OCI-LY3 (cell line): ENCODE results near the gene SKIL.

ENCODE experiments used
- H2AFZ ChIP-seq: fragments of 200-600, 300-600 bp; shearing (Covaris generic); 2 replicates; pipeline ENCODE4 v1.6.0; 2014; ENCODE audit warnings: antibody characterized with exemption, low read depth, low read length
- H3K27ac ChIP-seq: fragments of 200-600, 300-600 bp; sonication (generic); 2 replicates; pipeline ENCODE4 v1.5.1; 2014; ENCODE audit warnings: mild to moderate bottlenecking, low read length, moderate library complexity, mixed read lengths
- H3K27me3 ChIP-seq: fragments of 200-600, 300-600 bp; sonication (generic); 2 replicates; pipeline ENCODE4 v1.6.1; 2014; ENCODE audit warnings: low read depth, low read length, mixed read lengths
- H3K36me3 ChIP-seq: fragments of 200-600, 300-600 bp; sonication (generic); replicated peaks from 2 replicates; pipeline ENCODE3; 2014; ENCODE audit warnings: low read depth, low read length, mixed read lengths
- H3K4me1 ChIP-seq: fragments of 300-600, 200-600 bp; sonication (generic); 2 replicates; pipeline ENCODE4 v1.6.1; 2014; ENCODE audit warnings: low read length, mixed read lengths
- H3K4me2 ChIP-seq: fragments of 200-600, 300-600 bp; sonication (generic); 2 replicates; pipeline ENCODE4 v1.6.1; 2014; ENCODE audit warnings: low read length, mixed read lengths
- H3K4me3 ChIP-seq: fragments of 300-600, 200-600 bp; sonication (generic); 2 replicates; pipeline ENCODE4 v1.5.1; 2014; ENCODE audit warnings: antibody characterized with exemption, mild to moderate bottlenecking, low read length, moderate library complexity
- H3K79me2 ChIP-seq: fragments of 300-600, 200-600 bp; shearing (Covaris generic); 2 replicates; pipeline ENCODE4 v1.6.1; 2014; ENCODE audit warnings: mild to moderate bottlenecking, low read length, mixed read lengths
- H3K9ac ChIP-seq: fragments of 300-600, 200-600 bp; shearing (Covaris generic); 2 replicates; pipeline ENCODE4 v1.6.0; 2014; ENCODE audit warnings: mild to moderate bottlenecking, low read length, moderate library complexity
- H3K9me3 ChIP-seq: fragments of 200-600, 300-600 bp; shearing (Covaris generic); 2 replicates; pipeline ENCODE4 v1.6.1; 2014; ENCODE audit warnings: low read length, mixed read lengths; ENCODE audit not compliant: insufficient read depth
- H4K20me1 ChIP-seq: fragments of 200-600, 300-600 bp; sonication (generic); 2 replicates; pipeline ENCODE4 v1.6.1; 2016; ENCODE audit warnings: low read length, mixed read lengths; ENCODE audit not compliant: insufficient read depth
- EZH2phosphoT487 ChIP-seq: fragments of 200-600 bp; shearing (Covaris generic); IDR thresholded peaks from 2 replicates; pipeline ENCODE4 v1.6.1; 2018; ENCODE audit warnings: antibody characterized with exemption, mixed run types, low read depth
- TF ChIP-seq, protein P1 (sequence below): fragments of 200-600, 300-600 bp; sonication (generic); IDR thresholded peaks from 2 replicates; pipeline ENCODE4 v1.5.1; 2014; ENCODE audit warnings: antibody characterized with exemption, low read length, low read depth

SKIL gene

DNA sequence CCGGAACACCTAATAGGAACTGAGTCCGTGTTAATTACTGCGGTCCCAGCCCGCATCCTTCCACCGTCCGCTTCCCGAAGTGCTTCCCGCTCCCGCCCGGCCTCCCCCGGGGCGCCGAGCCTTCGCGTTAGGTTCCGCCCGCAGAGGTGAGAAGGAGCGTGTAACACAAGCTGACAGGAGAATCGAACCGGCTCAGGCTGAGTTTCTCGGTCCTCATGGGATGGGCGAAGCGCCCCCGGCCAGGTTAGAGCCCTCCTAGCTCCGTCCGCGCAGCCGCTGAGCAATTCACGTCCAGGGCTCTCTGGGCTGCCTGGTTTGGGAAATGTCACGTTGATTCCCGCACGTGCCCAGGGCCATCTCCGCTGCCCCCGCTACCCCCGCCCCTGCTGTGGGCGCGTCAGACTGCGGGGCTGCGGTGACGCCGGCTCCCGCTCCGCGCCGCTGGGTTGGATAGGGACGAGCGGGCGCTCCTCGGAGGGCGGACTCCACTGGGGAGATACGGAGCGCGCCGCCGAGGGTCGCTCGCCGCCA, 62.1 kb downstream of the SKIL start:
- H3K79me2 ChIP-seq: no peaks in the 10 kb centered on the region
- H3K27me3 ChIP-seq: no peaks in the 10 kb centered on the region
- no peak overlapping the region for H3K9ac ChIP-seq
- no peak overlapping the region for H2AFZ ChIP-seq
- no peak overlapping the region for H3K4me3 ChIP-seq
- H3K4me1 ChIP-seq: no peaks in the 10 kb centered on the region
- TF ChIP-seq, protein P1, sequence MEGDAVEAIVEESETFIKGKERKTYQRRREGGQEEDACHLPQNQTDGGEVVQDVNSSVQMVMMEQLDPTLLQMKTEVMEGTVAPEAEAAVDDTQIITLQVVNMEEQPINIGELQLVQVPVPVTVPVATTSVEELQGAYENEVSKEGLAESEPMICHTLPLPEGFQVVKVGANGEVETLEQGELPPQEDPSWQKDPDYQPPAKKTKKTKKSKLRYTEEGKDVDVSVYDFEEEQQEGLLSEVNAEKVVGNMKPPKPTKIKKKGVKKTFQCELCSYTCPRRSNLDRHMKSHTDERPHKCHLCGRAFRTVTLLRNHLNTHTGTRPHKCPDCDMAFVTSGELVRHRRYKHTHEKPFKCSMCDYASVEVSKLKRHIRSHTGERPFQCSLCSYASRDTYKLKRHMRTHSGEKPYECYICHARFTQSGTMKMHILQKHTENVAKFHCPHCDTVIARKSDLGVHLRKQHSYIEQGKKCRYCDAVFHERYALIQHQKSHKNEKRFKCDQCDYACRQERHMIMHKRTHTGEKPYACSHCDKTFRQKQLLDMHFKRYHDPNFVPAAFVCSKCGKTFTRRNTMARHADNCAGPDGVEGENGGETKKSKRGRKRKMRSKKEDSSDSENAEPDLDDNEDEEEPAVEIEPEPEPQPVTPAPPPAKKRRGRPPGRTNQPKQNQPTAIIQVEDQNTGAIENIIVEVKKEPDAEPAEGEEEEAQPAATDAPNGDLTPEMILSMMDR: no peak
- no peak for TF ChIP-seq EZH2phosphoT487
- no peaks in the 10 kb centered on the region for H3K9me3 ChIP-seq
- H3K36me3 ChIP-seq: no peaks in the 10 kb centered on the region
- H4K20me1 ChIP-seq: no peaks in the 10 kb centered on the region
- H3K4me2 ChIP-seq: no peak overlapping the region
- no peak overlapping the region for H3K27ac ChIP-seq

DNA sequence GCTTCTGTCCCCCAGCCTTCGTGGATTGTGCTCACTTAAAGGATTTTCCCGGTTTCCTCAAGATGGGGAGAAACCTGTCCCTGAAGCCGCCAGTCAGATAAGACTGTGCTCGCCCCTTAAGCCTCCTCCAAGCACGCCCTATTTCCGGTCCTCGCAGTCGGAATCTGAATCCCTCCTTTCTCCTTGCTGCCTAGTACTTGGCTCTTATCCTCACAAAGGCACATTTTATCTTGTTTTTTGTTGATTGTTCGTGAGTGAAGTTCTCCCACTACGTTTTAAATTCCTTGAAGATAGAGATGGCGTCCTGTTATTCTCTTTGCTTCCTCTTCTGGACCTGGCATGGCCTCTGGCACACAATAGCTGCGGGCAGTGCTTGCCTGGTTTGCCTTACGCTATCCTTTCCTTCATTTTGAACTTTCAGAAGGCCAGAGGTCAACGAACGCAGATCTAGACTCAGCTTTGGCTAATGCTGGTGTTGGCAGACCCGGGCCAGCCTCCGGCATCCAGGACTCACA, 62.8 kb downstream of the SKIL start:
- Histone ChIP-seq H3K79me2 (no peaks in the 10 kb centered on the region), H3K9ac (no peak overlapping the region), H3K27ac (no peak overlapping the region), H3K4me1 (no peaks in the 10 kb centered on the region), H2AFZ (no peak overlapping the region), H3K27me3 (no peaks in the 10 kb centered on the region), H3K4me3 (no peak overlapping the region), H3K36me3 (no peaks in the 10 kb centered on the region), H3K9me3 (no peaks in the 10 kb centered on the region), H4K20me1 (no peaks in the 10 kb centered on the region), H3K4me2 (no peak overlapping the region)
- no peak for TF ChIP-seq EZH2phosphoT487
- TF ChIP-seq, protein P1: no peak

DNA sequence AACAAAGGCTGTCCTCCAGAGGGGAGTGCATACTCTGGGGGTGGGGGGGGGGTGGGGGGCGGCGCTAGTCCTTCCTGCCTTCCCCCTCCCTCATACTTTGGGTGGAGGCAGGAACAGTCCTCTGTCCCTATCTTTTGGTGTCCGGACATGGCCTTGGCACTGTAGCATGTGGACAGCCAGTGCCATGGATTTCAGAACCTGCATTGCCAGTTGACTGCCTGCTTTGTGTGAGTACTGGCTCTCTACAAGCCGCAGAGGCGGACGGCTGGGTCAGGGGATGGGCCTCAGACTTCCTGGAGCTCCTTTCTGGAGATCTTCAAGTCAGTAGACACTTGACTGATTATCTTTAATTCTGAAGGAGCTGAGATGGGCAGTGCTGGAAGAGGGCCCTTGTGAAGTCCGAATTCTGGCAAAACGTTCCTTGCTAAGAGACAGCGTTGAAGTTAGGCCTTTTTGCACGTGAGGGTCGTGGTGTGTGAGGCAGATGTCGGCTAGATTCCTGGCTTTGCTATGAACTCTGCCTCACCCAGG, 63.7 kb downstream of the SKIL start:
- Histone ChIP-seq H3K36me3 (no peaks in the 10 kb centered on the region), H2AFZ (no peak overlapping the region), H3K27ac (no peak overlapping the region), H4K20me1 (no peaks in the 10 kb centered on the region), H3K9me3 (no peaks in the 10 kb centered on the region), H3K4me2 (no peak overlapping the region), H3K9ac (no peak overlapping the region), H3K4me1 (no peaks in the 10 kb centered on the region), H3K79me2 (no peaks in the 10 kb centered on the region), H3K27me3 (no peaks in the 10 kb centered on the region), H3K4me3 (no peak overlapping the region)
- TF ChIP-seq EZH2phosphoT487: no peak
- TF ChIP-seq, protein P1: no peak

DNA sequence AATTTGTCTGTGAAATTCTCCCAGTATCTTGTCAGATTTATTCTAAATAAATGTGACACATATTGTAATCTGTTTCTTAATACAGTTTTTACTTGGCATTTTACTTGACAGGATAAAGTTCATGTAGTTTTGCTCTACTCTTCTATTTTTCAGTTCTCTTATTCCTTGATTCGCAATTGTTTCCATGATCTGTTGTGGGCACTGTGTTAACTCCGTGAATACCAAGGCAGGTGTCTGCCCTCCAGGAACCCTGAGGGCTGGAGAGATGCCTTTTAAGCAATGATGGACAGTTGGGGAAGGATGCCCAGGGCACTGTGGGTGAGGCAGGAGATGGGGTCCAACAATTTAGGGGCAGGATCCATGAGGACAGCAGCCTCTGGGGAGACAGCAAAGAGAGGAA, 64.2 kb downstream of the SKIL start:
- H2AFZ ChIP-seq: no peak overlapping the region
- no peaks in the 10 kb centered on the region for H3K9me3 ChIP-seq
- no peak overlapping the region for H3K4me3 ChIP-seq
- no peak for TF ChIP-seq EZH2phosphoT487
- no peak overlapping the region for H3K4me2 ChIP-seq
- no peaks in the 10 kb centered on the region for H3K27me3 ChIP-seq
- H3K79me2 ChIP-seq: no peaks in the 10 kb centered on the region
- H3K4me1 ChIP-seq: no peaks in the 10 kb centered on the region
- H4K20me1 ChIP-seq: no peaks in the 10 kb centered on the region
- H3K36me3 ChIP-seq: no peaks in the 10 kb centered on the region
- no peak overlapping the region for H3K9ac ChIP-seq
- H3K27ac ChIP-seq: no peak overlapping the region
